GM23338 (cell line): ENCODE data around the gene RNF220. TPM values are rescaled to one million over a fixed set of nuclear protein-coding genes. Genes with fewer than 3 reads are reported as not detected.

Experiments
- ATAC-seq: fragments of 200-7000 bp; cut with Tn5 transposase; 3 replicates; pipeline ENCODE4 v1.9.1; 2020
- DNase-seq: peaks from one replicate; pipeline ENCODE4 v3.0.0-alpha.2; 2015; ENCODE audit warnings: low spot score
- H2AFZ ChIP-seq: fragments of 200-600 bp; sonication (generic); 2 replicates; pipeline ENCODE4 v1.8.0; 2016; ENCODE audit warnings: antibody characterized with exemption, mild to moderate bottlenecking, moderate library complexity
- H3F3A ChIP-seq: fragments of 200-600 bp; sonication (generic); replicated peaks from 2 replicates; pipeline ENCODE4 v1.8.0; 2017; ENCODE audit warnings: antibody characterized with exemption, mixed run types, low read depth
- H3K27ac ChIP-seq: fragments of 200-600 bp; sonication (generic); 2 replicates; pipeline ENCODE4 v1.6.1; 2016; ENCODE audit warnings: low read depth
- H3K27me3 ChIP-seq: fragments of 200-600 bp; sonication (generic); 2 replicates; pipeline ENCODE4 v1.8.0; 2016; ENCODE audit warnings: mild to moderate bottlenecking, mixed run types, moderate library complexity; ENCODE audit not compliant: insufficient read depth
- H3K36me3 ChIP-seq: fragments of 200-600 bp; sonication (generic); 2 replicates; pipeline ENCODE4 v1.8.0; 2016; ENCODE audit warnings: mild to moderate bottlenecking; ENCODE audit not compliant: insufficient read depth
- H3K4me1 ChIP-seq: fragments of 200-600 bp; sonication (generic); 2 replicates; pipeline ENCODE4 v1.8.0; 2016; ENCODE audit warnings: mild to moderate bottlenecking, moderate library complexity; ENCODE audit not compliant: insufficient read depth
- H3K4me2 ChIP-seq: fragments of 200-600 bp; sonication (generic); 2 replicates; pipeline ENCODE4 v1.7.1; 2017; ENCODE audit warnings: mixed run types
- H3K4me3 ChIP-seq: fragments of 200-600 bp; sonication (generic); 2 replicates; pipeline ENCODE4 v1.6.1; 2016; ENCODE audit warnings: mixed run types
- H3K79me2 ChIP-seq: fragments of 200-600 bp; sonication (generic); replicated peaks from 2 replicates; pipeline ENCODE4 v1.8.0; 2017; ENCODE audit warnings: mild to moderate bottlenecking; ENCODE audit not compliant: insufficient read depth
- H3K9me2 ChIP-seq: fragments of 200-600 bp; sonication (generic); 2 replicates; pipeline ENCODE4 v1.8.0; 2017; ENCODE audit not compliant: insufficient read depth
- H4K20me1 ChIP-seq: fragments of 200-600 bp; sonication (generic); replicated peaks from 2 replicates; pipeline ENCODE4 v1.8.0; 2017; ENCODE audit warnings: mild to moderate bottlenecking; ENCODE audit not compliant: insufficient read depth
- H3K27ac Mint-ChIP-seq: 2 replicates; pipeline ENCODE4 v1.8.0; 2020; ENCODE audit warnings: inconsistent platforms, mild to moderate bottlenecking, moderate library complexity, mixed read lengths
- H3K27me3 Mint-ChIP-seq: 3 replicates; pipeline ENCODE4 v1.8.0; 2022; ENCODE audit warnings: low read depth, mild to moderate bottlenecking, moderate library complexity, mixed read lengths, inconsistent platforms; ENCODE audit not compliant: insufficient read depth, poor library complexity
- H3K36me3 Mint-ChIP-seq: 3 replicates; pipeline ENCODE4 v1.8.0; 2021; ENCODE audit warnings: low read depth, mild to moderate bottlenecking, inconsistent platforms, moderate library complexity, mixed read lengths
- H3K4me1 Mint-ChIP-seq: 3 replicates; pipeline ENCODE4 v1.8.0; 2020; ENCODE audit warnings: mild to moderate bottlenecking, inconsistent platforms, mixed read lengths
- H3K4me3 Mint-ChIP-seq: 3 replicates; pipeline ENCODE4 v1.8.0; 2021; ENCODE audit warnings: moderate library complexity, mild to moderate bottlenecking, inconsistent platforms, mixed read lengths
- H3K9me3 Mint-ChIP-seq: 3 replicates; pipeline ENCODE4 v1.8.0; 2020; ENCODE audit warnings: moderate library complexity, mild to moderate bottlenecking, inconsistent platforms, mixed read lengths
- CREB1 ChIP-seq: fragments of 250-450 bp; sonication (Bioruptor Pico); IDR thresholded peaks from 2 replicates; pipeline ENCODE4 v1.5.0; 2020; ENCODE audit warnings: low read depth, mild to moderate bottlenecking, moderate library complexity
- ETS1 ChIP-seq: IDR thresholded peaks from 2 replicates; pipeline ENCODE4 v1.6.1; 2016; ENCODE audit warnings: antibody characterized with exemption
- EZH2 ChIP-seq: fragments of 200-600 bp; sonication (generic); IDR thresholded peaks from one replicate; pipeline ENCODE4 v1.8.0; 2017; ENCODE audit warnings: antibody characterized with exemption, mild to moderate bottlenecking, low read depth; ENCODE audit not compliant: unreplicated experiment
- JUNB ChIP-seq: IDR thresholded peaks from one replicate; pipeline ENCODE4 v1.6.1; 2016; ENCODE audit warnings: antibody characterized with exemption; ENCODE audit not compliant: unreplicated experiment
- NANOG ChIP-seq: IDR thresholded peaks from 2 replicates; pipeline ENCODE4 v1.6.1; 2016; ENCODE audit warnings: antibody characterized with exemption, borderline replicate concordance
- STAT1 ChIP-seq: IDR thresholded peaks from one replicate; pipeline ENCODE4 v1.6.1; 2016; ENCODE audit warnings: antibody characterized with exemption; ENCODE audit not compliant: unreplicated experiment
- ZNF331 ChIP-seq: fragments of 250-450 bp; sonication (Bioruptor Pico); IDR thresholded peaks from 2 replicates; pipeline ENCODE4 v1.5.0; 2020; ENCODE audit warnings: low read depth, mild to moderate bottlenecking, moderate library complexity
- polyA plus RNA-seq: library from polyadenylated mRNA; unstranded; fragments of >200 nt; fragmentation: Nextera tagmentation; extraction: Ambion mirVana; gene quantifications from 2 replicates; pipeline ENCODE4 v1.2.1, GENCODE V29; 2016
- total RNA-seq: library from RNA; depleted of rRNA; stranded (reverse); fragments of >200 nt; shearing (Covaris generic); gene quantifications from 2 replicates; pipeline ENCODE4 v1.2.3, GENCODE V29; 2014
- TF ChIP-seq, protein P1 (sequence below): fragments of 250-450 bp; sonication (Bioruptor Pico); IDR thresholded peaks from 2 replicates; pipeline ENCODE4 v1.5.0; 2020; ENCODE audit warnings: mild to moderate bottlenecking, moderate library complexity
- TF ChIP-seq, protein P2 (sequence below), 2 experiments: fragments of 200-600 bp in 1 of 2; sonication (generic) in 1 of 2; conservative IDR thresholded peaks; 2 replicates each; pipeline versions ENCODE4 v1.5.1 to v1.6.1; 2016 to 2017; ENCODE audit warnings: antibody characterized with exemption in 2 of 2, low read depth in 2 of 2, mild to moderate bottlenecking in 2 of 2, moderate library complexity in 1 of 2

RNF220 gene
- total and polyA plus RNA-seq, 2 experiments from 2014 or later, result 72.8 to 168 TPM

DNA sequence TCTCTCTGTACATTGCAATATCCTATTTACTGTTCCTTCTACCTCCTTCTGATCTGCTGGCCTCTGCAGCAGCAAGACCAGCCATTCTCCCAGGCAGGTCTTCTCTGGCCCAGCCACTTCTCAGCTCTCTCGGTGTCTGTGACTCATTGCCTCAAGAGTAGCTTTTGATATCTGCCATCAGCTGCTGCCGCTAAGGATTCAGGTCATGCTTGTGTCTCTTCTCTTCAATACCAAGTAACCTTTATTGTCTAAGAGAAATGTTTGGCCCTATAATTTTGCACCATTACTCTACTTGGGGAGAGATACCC is 167.5 kb downstream of the RNF220 start (continued):
- TF ChIP-seq, protein P1, sequence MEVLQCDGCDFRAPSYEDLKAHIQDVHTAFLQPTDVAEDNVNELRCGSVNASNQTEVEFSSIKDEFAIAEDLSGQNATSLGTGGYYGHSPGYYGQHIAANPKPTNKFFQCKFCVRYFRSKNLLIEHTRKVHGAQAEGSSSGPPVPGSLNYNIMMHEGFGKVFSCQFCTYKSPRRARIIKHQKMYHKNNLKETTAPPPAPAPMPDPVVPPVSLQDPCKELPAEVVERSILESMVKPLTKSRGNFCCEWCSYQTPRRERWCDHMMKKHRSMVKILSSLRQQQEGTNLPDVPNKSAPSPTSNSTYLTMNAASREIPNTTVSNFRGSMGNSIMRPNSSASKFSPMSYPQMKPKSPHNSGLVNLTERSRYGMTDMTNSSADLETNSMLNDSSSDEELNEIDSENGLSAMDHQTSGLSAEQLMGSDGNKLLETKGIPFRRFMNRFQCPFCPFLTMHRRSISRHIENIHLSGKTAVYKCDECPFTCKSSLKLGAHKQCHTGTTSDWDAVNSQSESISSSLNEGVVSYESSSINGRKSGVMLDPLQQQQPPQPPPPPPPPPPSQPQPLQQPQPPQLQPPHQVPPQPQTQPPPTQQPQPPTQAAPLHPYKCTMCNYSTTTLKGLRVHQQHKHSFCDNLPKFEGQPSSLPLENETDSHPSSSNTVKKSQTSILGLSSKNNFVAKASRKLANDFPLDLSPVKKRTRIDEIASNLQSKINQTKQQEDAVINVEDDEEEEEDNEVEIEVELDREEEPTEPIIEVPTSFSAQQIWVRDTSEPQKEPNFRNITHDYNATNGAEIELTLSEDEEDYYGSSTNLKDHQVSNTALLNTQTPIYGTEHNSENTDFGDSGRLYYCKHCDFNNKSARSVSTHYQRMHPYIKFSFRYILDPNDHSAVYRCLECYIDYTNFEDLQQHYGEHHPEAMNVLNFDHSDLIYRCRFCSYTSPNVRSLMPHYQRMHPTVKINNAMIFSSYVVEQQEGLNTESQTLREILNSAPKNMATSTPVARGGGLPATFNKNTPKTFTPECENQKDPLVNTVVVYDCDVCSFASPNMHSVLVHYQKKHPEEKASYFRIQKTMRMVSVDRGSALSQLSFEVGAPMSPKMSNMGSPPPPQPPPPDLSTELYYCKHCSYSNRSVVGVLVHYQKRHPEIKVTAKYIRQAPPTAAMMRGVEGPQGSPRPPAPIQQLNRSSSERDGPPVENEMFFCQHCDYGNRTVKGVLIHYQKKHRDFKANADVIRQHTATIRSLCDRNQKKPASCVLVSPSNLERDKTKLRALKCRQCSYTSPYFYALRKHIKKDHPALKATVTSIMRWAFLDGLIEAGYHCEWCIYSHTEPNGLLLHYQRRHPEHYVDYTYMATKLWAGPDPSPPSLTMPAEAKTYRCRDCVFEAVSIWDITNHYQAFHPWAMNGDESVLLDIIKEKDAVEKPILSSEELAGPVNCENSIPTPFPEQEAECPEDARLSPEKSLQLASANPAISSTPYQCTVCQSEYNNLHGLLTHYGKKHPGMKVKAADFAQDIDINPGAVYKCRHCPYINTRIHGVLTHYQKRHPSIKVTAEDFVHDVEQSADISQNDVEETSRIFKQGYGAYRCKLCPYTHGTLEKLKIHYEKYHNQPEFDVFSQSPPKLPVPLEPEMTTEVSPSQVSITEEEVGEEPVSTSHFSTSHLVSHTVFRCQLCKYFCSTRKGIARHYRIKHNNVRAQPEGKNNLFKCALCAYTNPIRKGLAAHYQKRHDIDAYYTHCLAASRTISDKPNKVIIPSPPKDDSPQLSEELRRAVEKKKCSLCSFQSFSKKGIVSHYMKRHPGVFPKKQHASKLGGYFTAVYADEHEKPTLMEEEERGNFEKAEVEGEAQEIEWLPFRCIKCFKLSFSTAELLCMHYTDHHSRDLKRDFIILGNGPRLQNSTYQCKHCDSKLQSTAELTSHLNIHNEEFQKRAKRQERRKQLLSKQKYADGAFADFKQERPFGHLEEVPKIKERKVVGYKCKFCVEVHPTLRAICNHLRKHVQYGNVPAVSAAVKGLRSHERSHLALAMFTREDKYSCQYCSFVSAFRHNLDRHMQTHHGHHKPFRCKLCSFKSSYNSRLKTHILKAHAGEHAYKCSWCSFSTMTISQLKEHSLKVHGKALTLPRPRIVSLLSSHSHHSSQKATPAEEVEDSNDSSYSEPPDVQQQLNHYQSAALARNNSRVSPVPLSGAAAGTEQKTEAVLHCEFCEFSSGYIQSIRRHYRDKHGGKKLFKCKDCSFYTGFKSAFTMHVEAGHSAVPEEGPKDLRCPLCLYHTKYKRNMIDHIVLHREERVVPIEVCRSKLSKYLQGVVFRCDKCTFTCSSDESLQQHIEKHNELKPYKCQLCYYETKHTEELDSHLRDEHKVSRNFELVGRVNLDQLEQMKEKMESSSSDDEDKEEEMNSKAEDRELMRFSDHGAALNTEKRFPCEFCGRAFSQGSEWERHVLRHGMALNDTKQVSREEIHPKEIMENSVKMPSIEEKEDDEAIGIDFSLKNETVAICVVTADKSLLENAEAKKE (CRISPR knock-in tag), result no peak
- TF ChIP-seq, protein P2, sequence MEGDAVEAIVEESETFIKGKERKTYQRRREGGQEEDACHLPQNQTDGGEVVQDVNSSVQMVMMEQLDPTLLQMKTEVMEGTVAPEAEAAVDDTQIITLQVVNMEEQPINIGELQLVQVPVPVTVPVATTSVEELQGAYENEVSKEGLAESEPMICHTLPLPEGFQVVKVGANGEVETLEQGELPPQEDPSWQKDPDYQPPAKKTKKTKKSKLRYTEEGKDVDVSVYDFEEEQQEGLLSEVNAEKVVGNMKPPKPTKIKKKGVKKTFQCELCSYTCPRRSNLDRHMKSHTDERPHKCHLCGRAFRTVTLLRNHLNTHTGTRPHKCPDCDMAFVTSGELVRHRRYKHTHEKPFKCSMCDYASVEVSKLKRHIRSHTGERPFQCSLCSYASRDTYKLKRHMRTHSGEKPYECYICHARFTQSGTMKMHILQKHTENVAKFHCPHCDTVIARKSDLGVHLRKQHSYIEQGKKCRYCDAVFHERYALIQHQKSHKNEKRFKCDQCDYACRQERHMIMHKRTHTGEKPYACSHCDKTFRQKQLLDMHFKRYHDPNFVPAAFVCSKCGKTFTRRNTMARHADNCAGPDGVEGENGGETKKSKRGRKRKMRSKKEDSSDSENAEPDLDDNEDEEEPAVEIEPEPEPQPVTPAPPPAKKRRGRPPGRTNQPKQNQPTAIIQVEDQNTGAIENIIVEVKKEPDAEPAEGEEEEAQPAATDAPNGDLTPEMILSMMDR (conservative IDR thresholded peaks at IDR 0.05; ENCODE audit: low read depth in 2 of 2), result no peak
- TF ChIP-seq CREB1 (no peak), ZNF331 (no peak), NANOG (no peak), JUNB (no peak), STAT1 (no peak)

DNA sequence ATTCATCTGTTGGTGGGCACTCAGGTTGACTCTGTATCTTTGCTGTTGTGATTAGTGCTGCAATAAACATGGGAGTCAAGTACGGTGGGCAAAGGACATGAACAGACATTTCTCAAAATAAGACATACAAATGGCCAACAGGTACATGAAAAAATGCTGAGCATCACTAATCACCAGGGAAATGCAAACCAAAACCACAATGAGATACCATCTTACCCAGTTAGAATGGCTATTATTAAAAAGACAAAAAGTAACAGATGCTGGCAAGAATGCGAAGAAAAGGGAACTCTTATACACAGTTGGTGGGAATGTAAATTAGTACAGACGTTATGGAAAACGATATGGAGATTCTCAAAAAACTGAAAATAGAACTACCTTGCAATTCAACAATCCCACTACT is 170.3 kb downstream of the RNF220 start:
- peaks cover 7% of the 10 kb centered on the region for H3K27me3 Mint-ChIP-seq
- peaks cover 31% of the 10 kb centered on the region for H3K4me1 Mint-ChIP-seq
- TF ChIP-seq ETS1 (no peak), EZH2 (no peak)

More for the DNA sequence above, 170.3 kb downstream of the RNF220 start:
- peaks cover 26% of the 10 kb centered on the region for H3K4me1 ChIP-seq
- no peak for ATAC-seq
- no peaks in the 10 kb centered on the region for H3F3A ChIP-seq
- DNase-seq, result no peak
- no peak overlapping the region for H3K4me3 ChIP-seq
- H3K79me2 ChIP-seq, result no peaks in the 10 kb centered on the region
- H3K9me3 Mint-ChIP-seq, result no peaks in the 10 kb centered on the region
- peaks cover 11% of the 10 kb centered on the region; the same call in 1 of the 2 replicates for H3K9me2 ChIP-seq
- no peaks in the 10 kb centered on the region for H3K36me3 Mint-ChIP-seq
- H3K4me2 ChIP-seq, result no peak overlapping the region
- no peaks in the 10 kb centered on the region for H3K36me3 ChIP-seq
- no peak overlapping the region for H2AFZ ChIP-seq
- H4K20me1 ChIP-seq, result no peaks in the 10 kb centered on the region; the same call in 1 of the 2 replicates
- H3K27ac Mint-ChIP-seq, result no peak overlapping the region
- H3K27ac ChIP-seq, result no peak overlapping the region
- no peaks in the 10 kb centered on the region for H3K27me3 ChIP-seq
- H3K4me3 Mint-ChIP-seq, result no peak overlapping the region
